Stimulated activated CD4-positive, alpha-beta T cell treated with anti-CD3 and anti-CD28 coated beads, Interleukin-12 subunit alpha, Interleukin-12 subunit beta, amount 100 ng/mL, for 24 hours (primary cell): Measurements from ENCODE around the gene ADAMTS3.
"Not testable (repeated sequence)": the region's sequence is repeated elsewhere in the genome, so short reads cannot be mapped to it uniquely, and the experiment has no call there.

Experiments used
- DNase-seq, 2 experiments: peaks; one replicate each; pipeline ENCODE4 v3.0.0-alpha.2; 2020; ENCODE audit warnings: low read depth in 2 of 2

Gene ADAMTS3

DNA sequence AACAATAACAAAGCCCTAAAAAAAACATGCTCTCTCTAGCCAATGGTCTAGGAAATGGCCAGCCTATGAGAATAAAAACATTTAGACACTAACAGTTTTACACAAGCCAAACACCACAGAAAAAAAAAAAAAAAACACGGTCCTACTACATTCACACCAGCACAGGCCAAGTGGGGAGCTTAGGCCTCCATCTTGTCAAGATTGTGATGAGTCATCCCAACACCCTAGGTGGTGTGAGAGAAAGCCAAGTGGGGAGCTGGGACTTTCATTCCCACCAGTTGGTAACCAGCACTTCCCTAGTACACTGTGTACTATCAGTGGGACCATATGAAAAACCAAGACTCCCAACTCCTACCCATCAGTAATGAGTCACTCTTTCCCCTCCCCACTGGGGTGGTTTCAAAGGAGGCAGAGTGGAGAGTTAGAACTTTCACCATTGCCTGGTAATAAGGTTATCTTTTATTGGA lies 95.6 kb downstream of the ADAMTS3 start:
- no peak for DNase-seq

GRCh38 chr4:72471816-72472215 lies 97.2 kb downstream of the ADAMTS3 start:
- DNase-seq = no peak

GRCh38 chr4:72468904-72469502 lies 100.0 kb downstream of the ADAMTS3 start:
- no peak for DNase-seq

- no peak for DNase-seq
Observed at GRCh38 chr4:72467633-72468032, 101.4 kb downstream of the ADAMTS3 start.

GRCh38 chr4:72463724-72464123 lies 105.3 kb downstream of the ADAMTS3 start:
- no peak for DNase-seq

GRCh38 chr4:72457158-72457557 lies 111.9 kb downstream of the ADAMTS3 start:
- no peak for DNase-seq

DNA sequence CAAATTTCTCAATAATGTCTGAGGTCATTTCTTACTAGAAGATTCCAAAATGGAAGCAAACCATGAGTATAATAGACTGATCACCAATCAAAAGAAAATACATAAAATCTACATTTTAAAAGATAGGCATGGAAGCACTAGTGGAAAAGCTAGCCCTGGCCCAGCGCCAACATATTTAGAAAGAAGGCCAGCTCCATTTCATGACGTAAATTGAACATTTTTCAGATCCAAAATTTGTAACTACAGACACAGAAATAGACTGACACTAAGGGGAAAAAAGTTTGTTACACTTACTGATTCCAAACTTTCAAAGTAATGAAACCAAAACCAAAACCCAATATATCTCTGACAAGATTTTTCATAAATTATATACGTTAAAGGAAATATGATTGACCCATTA lies 117.7 kb downstream of the ADAMTS3 start:
- no peak for DNase-seq

GRCh38 chr4:72449705-72450104 lies 119.3 kb downstream of the ADAMTS3 start:
- DNase-seq = no peak

DNA sequence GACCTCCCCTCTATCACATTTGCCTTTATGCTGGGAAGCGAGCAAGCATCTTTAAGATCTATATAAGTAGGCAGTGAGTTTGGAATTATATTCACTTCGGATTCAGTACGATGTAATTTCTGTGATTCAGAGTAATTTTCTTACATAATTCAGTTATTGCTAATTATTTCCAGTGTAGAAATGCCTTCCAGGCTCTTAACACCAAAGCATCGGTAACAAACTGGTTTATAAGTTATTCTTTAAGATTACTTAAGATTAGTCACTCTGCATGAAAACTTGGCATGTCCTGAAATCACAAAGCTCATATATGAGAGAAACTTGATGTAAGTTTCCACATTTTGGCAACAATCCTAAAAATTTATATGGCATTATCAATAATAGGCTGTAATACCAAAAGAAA lies 120.8 kb downstream of the ADAMTS3 start:
- no peak for DNase-seq

DNA sequence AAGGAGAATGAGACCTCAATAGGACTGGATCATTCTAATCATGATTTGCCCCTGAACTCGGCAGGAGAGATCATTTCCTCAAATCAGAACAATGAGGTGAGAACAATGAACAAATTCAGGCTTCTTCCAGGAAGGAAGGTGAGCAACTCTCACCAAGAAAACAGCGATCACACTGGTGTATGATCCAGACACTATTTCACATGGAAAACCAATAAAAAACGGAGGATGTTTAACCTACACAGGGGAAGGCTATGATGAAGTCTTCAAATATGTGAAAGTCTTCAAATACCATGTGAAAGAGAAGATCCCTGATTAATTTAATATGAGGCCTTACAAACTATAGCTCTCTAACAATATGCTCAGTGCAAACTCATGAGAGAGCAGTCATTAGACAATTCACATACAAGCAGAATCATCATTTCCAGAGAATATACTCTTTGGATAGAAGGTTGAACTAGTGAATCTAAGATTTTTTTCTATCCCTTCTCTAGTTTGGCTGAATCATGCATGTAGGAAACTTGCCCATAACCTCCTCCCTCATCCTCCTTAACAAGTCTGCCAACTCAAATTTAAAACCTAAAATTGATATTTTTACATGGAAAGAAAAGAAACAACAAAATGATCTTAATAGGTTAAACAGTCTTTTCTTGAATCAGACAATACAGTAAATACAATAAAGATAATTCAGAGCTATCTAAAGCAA lies 122.5 kb downstream of the ADAMTS3 start:
- no peak for DNase-seq

GRCh38 chr4:72444092-72444491 lies 124.9 kb downstream of the ADAMTS3 start:
- DNase-seq = no peak

GRCh38 chr4:72442715-72443114 lies 126.3 kb downstream of the ADAMTS3 start:
- DNase-seq = no peak

DNA sequence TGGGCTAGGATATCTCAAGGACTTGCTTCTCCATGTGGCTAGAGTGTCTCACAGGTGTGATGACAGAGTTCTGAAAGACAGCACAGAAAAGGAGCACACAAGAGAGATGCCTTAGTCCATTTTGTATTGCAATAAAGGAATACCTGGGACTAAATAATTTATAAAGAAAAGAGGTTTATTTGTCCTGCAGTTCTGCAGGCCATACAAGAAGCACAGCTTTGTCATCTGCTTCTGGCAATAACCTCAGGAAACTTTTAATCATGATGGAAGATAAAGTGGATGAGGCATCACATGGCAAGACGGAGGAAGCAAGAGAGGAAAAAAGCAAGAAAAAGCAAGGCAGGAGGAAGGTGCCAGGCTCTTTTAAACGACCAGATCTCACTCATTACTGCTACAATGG lies 126.9 kb downstream of the ADAMTS3 start:
- DNase-seq = no peak

DNA sequence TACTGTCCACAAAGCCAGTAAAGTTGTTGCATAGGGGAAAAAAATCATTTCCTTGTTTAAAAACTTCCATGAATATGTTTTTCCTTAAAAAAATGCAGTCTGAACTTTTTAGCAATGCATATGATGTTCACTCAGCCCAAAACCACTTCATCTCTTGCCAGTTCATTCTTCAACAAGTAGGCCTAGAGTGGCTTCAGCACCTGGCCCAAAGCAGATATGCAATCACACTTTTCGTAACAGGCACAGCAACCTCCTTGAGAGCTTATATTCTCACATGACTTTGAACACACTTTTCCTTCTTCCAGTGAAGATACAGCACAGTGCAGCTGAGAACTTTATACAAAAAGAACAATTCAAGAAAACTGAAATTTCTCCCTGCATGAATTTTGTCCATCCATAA lies 128.6 kb downstream of the ADAMTS3 start:
- DNase-seq = no peak

DNA sequence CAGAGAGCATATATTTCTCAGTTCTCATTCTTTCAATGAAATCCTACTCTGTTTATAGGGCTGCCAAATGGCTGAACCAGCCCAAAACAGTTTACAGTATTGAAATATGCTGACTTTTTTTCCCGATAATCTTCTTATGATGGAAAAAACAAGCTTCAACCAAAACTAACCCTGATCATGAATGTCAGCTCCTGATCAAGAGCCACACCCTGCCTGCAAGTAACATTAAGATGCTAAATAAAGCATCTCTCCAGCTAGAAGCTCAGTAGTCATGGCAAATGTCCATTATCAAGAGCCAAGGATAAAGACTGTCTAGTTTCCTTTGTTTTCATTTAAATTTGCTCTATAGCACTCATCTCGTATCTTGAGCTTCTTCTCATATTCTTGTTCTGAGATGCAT lies 136.0 kb downstream of the ADAMTS3 start:
- no peak for DNase-seq

- DNase-seq = no peak
Observed at GRCh38 chr4:72432282-72432681, 136.7 kb downstream of the ADAMTS3 start.

DNA sequence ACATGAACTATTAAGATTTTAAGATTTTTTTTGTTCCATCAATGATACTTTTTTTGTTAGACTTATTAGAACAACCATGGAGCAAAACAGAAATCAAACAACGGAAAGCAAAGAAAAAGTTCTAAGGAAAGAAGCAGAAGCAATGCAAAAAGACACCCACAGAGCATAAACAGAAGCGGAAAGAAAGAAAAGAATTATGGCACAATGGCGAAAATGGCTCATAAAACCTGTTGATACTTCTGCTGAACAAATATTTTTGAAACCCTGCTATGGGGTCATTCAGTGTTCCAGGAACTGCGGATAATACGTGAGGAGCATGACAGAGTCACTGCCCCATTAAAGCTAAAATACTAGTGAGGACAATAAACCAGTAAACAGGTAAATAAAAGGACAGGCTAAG lies 138.0 kb downstream of the ADAMTS3 start:
- DNase-seq = no peak

- no peak for DNase-seq
Observed at GRCh38 chr4:72430050-72430449, 139.0 kb downstream of the ADAMTS3 start.

GRCh38 chr4:72429397-72429889 lies 139.6 kb downstream of the ADAMTS3 start:
- DNase-seq = no peak

GRCh38 chr4:72427057-72427456 lies 142.0 kb downstream of the ADAMTS3 start:
- no peak for DNase-seq

- DNase-seq = not testable (repeated sequence)
Observed at GRCh38 chr4:72425908-72426307, 143.1 kb downstream of the ADAMTS3 start.

GRCh38 chr4:72424006-72424405 lies 145.0 kb downstream of the ADAMTS3 start:
- no peak for DNase-seq

DNA sequence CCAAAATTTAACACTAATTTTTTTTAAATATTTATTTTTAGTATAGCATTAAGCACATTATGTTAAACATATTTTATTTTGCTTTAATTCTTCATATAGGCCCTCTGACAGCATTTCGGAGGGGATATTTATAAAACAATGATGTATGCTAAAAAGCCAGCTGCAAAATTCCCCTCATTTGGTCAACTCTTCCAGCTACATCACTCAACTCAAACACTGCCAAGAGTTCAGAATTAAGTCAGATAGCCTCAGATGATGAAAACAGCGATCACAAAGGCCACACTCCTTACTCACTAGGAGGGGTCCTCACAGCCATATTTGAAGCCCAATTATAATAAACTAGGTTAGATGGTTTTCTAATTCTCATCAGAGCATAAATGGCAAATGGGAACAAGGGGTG lies 146.6 kb downstream of the ADAMTS3 start:
- DNase-seq = no peak
